Measurements from ENCODE around the gene PSMD6. TPM values are rescaled to one million over a fixed set of nuclear protein-coding genes. Genes with fewer than 3 reads are reported as not detected.

Gene PSMD6
- polyA plus RNA-seq, 3 donors: 54.6 to 135 (median 101) TPM

- intact Hi-C loops (cut with micrococcal nuclease): no loop called here
- Histone ChIP-seq H3K4me2 (replicated peaks; ENCODE audit: extremely low read depth, low read length, poor library complexity, severe bottlenecking) (no peak overlapping the region), H2AFZ (ENCODE audit: insufficient read depth, low read depth, low read length, poor library complexity, severe bottlenecking) (no peak overlapping the region), H3K4me1 (ENCODE audit: control insufficient read depth in 1 of 2, insufficient read depth in 2 of 2, low read length in 2 of 2) (peaks cover 5 to 15% of the 10 kb centered on the region in 2 donors), H3K79me2 (ENCODE audit: insufficient read depth, low read length) (peaks cover 29% of the 10 kb centered on the region), H3K4me3 (replicated peaks in 1 of 3; ENCODE audit: low read depth in 2 of 3, low read length in 3 of 3) (no peak overlapping the region), H3K9ac (ENCODE audit: insufficient read depth, low read length, poor library complexity, severe bottlenecking) (no peak overlapping the region), H4K20me1 (ENCODE audit: insufficient read depth, low read length) (peaks cover 79% of the 10 kb centered on the region), H3K36me3 (replicated peaks in 1 of 2; ENCODE audit: control insufficient read depth in 1 of 2, insufficient read depth in 2 of 2, low read length in 2 of 2) (peaks cover 82 to 100% of the 10 kb centered on the region in 2 donors), H3K27me3 (ENCODE audit: control insufficient read depth in 2 of 2, insufficient read depth in 2 of 2, low read length in 2 of 2) (no peaks in the 10 kb centered on the region), H3K27ac (ENCODE audit: low read depth in 1 of 2, low read length in 2 of 2) (peak overlapping the region in 1 of 2 donors; percentile 20), H3K9me3 (replicated peaks in 1 of 2; ENCODE audit: control insufficient read depth in 1 of 2, insufficient read depth in 1 of 2, low read length in 2 of 2) (no peaks in the 10 kb centered on the region)
- H3K36me3 Mint-ChIP-seq: peaks cover 83 to 87% of the 10 kb centered on the region in 2 donors
- peaks cover 0 to 3% (median 0%) of the 10 kb centered on the region in 3 donors for H3K27me3 Mint-ChIP-seq (ENCODE audit: low read depth in 3 of 3)
- H3K4me1 Mint-ChIP-seq: peaks cover 8% of the 10 kb centered on the region
- no peaks in the 10 kb centered on the region for H3K9me3 Mint-ChIP-seq
- H3K4me3 Mint-ChIP-seq: no peak overlapping the region
- DNase-seq: no peak
- WGBS (ENCODE audit: insufficient coverage): 92% methylated on average over 5 of the region's 5 CpGs
- H3K27ac Mint-ChIP-seq: peak overlapping the region in 2 of 7 donors; percentile 36 to 61
- no peak for TF ChIP-seq CTCF (IDR thresholded peaks at IDR 0.05)
Measured at GRCh38 chr3:64011685-64012084, 11.6 kb downstream of the PSMD6 start.

GRCh38 chr3:64010199-64010598 is 13.1 kb downstream of the PSMD6 start:
- peaks cover 8% of the 10 kb centered on the region for H3K4me1 Mint-ChIP-seq
- H3K4me3 Mint-ChIP-seq: no peak overlapping the region
- TF ChIP-seq CTCF (IDR thresholded peaks at IDR 0.05): no peak
- H3K27me3 Mint-ChIP-seq (ENCODE audit: low read depth in 3 of 3): peaks cover 0 to 3% (median 0%) of the 10 kb centered on the region in 3 donors
- H3K27ac Mint-ChIP-seq: no peak overlapping the region
- Histone ChIP-seq H3K4me2 (replicated peaks; ENCODE audit: extremely low read depth, low read length, poor library complexity, severe bottlenecking) (no peak overlapping the region), H3K79me2 (ENCODE audit: insufficient read depth, low read length) (peaks cover 29% of the 10 kb centered on the region), H2AFZ (ENCODE audit: insufficient read depth, low read depth, low read length, poor library complexity, severe bottlenecking) (no peak overlapping the region), H3K4me1 (ENCODE audit: control insufficient read depth in 1 of 2, insufficient read depth in 2 of 2, low read length in 2 of 2) (peaks cover 5 to 15% of the 10 kb centered on the region in 2 donors), H4K20me1 (ENCODE audit: insufficient read depth, low read length) (peaks cover 82% of the 10 kb centered on the region), H3K9me3 (replicated peaks in 1 of 2; ENCODE audit: control insufficient read depth in 1 of 2, insufficient read depth in 1 of 2, low read length in 2 of 2) (no peaks in the 10 kb centered on the region), H3K4me3 (replicated peaks in 1 of 3; ENCODE audit: low read depth in 2 of 3, low read length in 3 of 3) (no peak overlapping the region), H3K27ac (ENCODE audit: low read depth in 1 of 2, low read length in 2 of 2) (no peak overlapping the region), H3K36me3 (replicated peaks in 1 of 2; ENCODE audit: control insufficient read depth in 1 of 2, insufficient read depth in 2 of 2, low read length in 2 of 2) (peaks cover 90 to 100% of the 10 kb centered on the region in 2 donors), H3K9ac (ENCODE audit: insufficient read depth, low read length, poor library complexity, severe bottlenecking) (no peak overlapping the region), H3K27me3 (ENCODE audit: control insufficient read depth in 2 of 2, insufficient read depth in 2 of 2, low read length in 2 of 2) (no peaks in the 10 kb centered on the region)
- no peaks in the 10 kb centered on the region for H3K9me3 Mint-ChIP-seq
- no CpG with 5 or more reads among the region's 5 CpGs for WGBS (ENCODE audit: insufficient coverage)
- DNase-seq: no peak
- peaks cover 72 to 73% of the 10 kb centered on the region in 2 donors for H3K36me3 Mint-ChIP-seq
- intact Hi-C loops (cut with micrococcal nuclease): no loop called here

Data from CD14-positive monocyte (primary cell).